Measurements from ENCODE around the gene F10.

DNA sequence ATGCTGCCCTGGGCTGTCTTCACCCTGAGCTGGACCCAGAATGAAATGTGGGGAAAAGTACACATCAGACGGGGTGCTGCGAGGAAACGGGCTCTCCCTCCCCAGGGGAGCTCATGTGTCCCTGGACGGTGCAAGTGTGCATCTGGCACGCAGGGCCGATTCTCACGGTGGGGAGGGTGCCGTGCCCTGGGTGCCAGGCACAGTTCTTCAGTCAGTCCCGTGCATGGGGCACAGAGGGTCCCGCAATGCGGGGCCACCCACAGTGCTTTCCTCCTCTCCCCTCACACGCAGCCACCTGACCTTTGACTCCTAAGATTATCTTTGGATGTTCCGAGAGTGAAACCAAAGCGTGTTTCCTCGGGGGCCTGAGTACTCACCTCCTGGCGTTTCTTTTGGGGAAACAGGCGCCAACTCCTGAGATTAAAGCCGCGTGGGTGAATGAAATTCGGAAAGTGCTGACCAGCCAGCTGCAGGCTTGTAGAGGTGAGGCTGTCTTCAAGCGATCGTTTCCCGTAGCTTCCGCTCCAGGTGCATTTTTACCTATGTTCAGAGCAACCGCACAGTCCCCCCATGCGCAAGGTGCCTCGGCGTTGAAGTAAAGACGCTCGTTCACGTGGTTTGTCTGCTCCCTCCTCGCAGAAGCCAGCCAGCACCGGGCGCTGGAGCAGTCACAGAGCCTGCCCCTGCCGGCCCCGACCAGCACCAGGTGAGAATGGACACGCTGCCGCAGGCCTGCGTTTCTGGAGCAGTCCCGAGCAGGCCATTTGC lies 34.5 kb upstream of the F10 start:
- TF ChIP-seq CTCF (IDR thresholded peaks at IDR 0.05) (no peak), POLR2A (IDR thresholded peaks at IDR 0.05) (no peak)
